ENCODE measurements around the gene RETREG1. TPM values are rescaled to one million over a fixed set of nuclear protein-coding genes. Genes with fewer than 3 reads are reported as not detected.
A peak's percentile ranks its signal among the peaks of the same experiment; 100 is the strongest.
"Not testable (repeated sequence)": the region's sequence is repeated elsewhere in the genome, so short reads cannot be mapped to it uniquely, and the experiment has no call there.

Gene RETREG1
- total and polyA plus RNA-seq, 12 donors = 14.6 to 337 (median 216) TPM

GRCh38 chr5:16437977-16438376, 178.8 kb downstream of the RETREG1 start:
- H3K27me3 ChIP-seq = no peaks in the 10 kb centered on the region
- no peak overlapping the region for H3K27ac ChIP-seq
- no peak for DNase-seq
- H3K36me3 ChIP-seq = peaks cover 0 to 3% (median 0%) of the 10 kb centered on the region in 9 donors
- H3K4me1 ChIP-seq = no peaks in the 10 kb centered on the region
- 74 to 78% methylated on average over 1 of the region's 1 CpG for WGBS, 2 donors
- peak in 3 of 9 donors; percentile 6 to 17 (median 13) for TF ChIP-seq CTCF (IDR thresholded peaks at IDR 0.05)
- no peak overlapping the region for H3K4me3 ChIP-seq
- intact Hi-C loops (cut with DNase I) = no loop called here
- no peaks in the 10 kb centered on the region for H3K9me3 ChIP-seq
- ATAC-seq = no peak

GRCh38 chr5:16436065-16436682, 180.6 kb downstream of the RETREG1 start:
- 91% methylated on average over 25 to 28 of the region's 28 CpGs for WGBS, 2 donors
- H3K4me1 ChIP-seq; ATAC-seq; H3K27me3 ChIP-seq; DNase-seq; H3K27ac ChIP-seq; H3K9me3 ChIP-seq; H3K4me3 ChIP-seq; H3K36me3 ChIP-seq; intact Hi-C loops (cut with DNase I): not testable (repeated sequence)

- ATAC-seq (no peak), DNase-seq (no peak)
- Histone ChIP-seq H3K36me3 (no peaks in the 10 kb centered on the region), H3K9me3 (no peaks in the 10 kb centered on the region), H3K27me3 (peaks cover 0 to under 1% (median 0%) of the 10 kb centered on the region in 7 donors), H3K4me1 (peaks cover 0 to 7% (median 0%) of the 10 kb centered on the region in 9 donors), H3K27ac (no peak overlapping the region), H3K4me3 (no peak overlapping the region)
- WGBS, 2 donors = 40 to 58% methylated on average over 2 of the region's 2 CpGs
- TF ChIP-seq CTCF (IDR thresholded peaks at IDR 0.05) = no peak
- intact Hi-C loops (cut with DNase I) = no loop called here
These were observed 185.3 kb downstream of the RETREG1 start for GRCh38 chr5:16431490-16431889.

GRCh38 chr5:16430349-16431089, 186.3 kb downstream of the RETREG1 start:
- Histone ChIP-seq H3K27ac (no peak overlapping the region), H3K36me3 (no peaks in the 10 kb centered on the region), H3K4me1 (peaks cover 0 to 7% (median 0%) of the 10 kb centered on the region in 9 donors), H3K27me3 (peaks cover 0 to 4% (median 0%) of the 10 kb centered on the region in 7 donors), H3K9me3 (no peaks in the 10 kb centered on the region), H3K4me3 (no peak overlapping the region)
- intact Hi-C loops (cut with DNase I) = no loop called here
- peak in 5 of 8 donors; percentile 47 to 72 (median 59) for ATAC-seq
- no peak for DNase-seq
- no peak for TF ChIP-seq CTCF (IDR thresholded peaks at IDR 0.05)
- WGBS, 2 donors = 89 to 90% methylated on average over 7 of the region's 7 CpGs

GRCh38 chr5:16428359-16428758, 188.4 kb downstream of the RETREG1 start:
- H3K4me3 ChIP-seq = no peak overlapping the region
- H3K4me1 ChIP-seq = peaks cover 0 to 7% (median 0%) of the 10 kb centered on the region in 9 donors
- WGBS, 2 donors = 71 to 84% methylated on average over 4 of the region's 4 CpGs
- ATAC-seq (no peak), DNase-seq (no peak)
- H3K27ac ChIP-seq = no peak overlapping the region
- intact Hi-C loops (cut with DNase I) = no loop called here
- no peaks in the 10 kb centered on the region for H3K36me3 ChIP-seq
- H3K27me3 ChIP-seq = peaks cover 0 to 4% (median 0%) of the 10 kb centered on the region in 7 donors
- TF ChIP-seq CTCF (IDR thresholded peaks at IDR 0.05) = no peak
- no peaks in the 10 kb centered on the region for H3K9me3 ChIP-seq

All from heart right ventricle (tissue), 16 donors.